Muscle layer of colon (tissue), 2 donors: ENCODE data around the gene CPNE8.

ENCODE experiments used
- H3K27ac ChIP-seq: one replicate; pipeline ENCODE4 v1.7.0; 2013; ENCODE audit warnings: low read depth, mild to moderate bottlenecking, low read length, moderate library complexity
- H3K27me3 ChIP-seq, 2 donors: one replicate each; pipeline ENCODE4 v1.7.0; 2013; ENCODE audit warnings: low read length in 2 of 2, mild to moderate bottlenecking in 2 of 2; ENCODE audit not compliant: insufficient read depth in 2 of 2, control insufficient read depth in 1 of 2
- H3K36me3 ChIP-seq: one replicate; pipeline ENCODE4 v1.7.0; 2013; ENCODE audit warnings: mild to moderate bottlenecking, low read length; ENCODE audit not compliant: insufficient read depth
- H3K4me1 ChIP-seq: one replicate; pipeline ENCODE4 v1.7.0; 2013; ENCODE audit warnings: mild to moderate bottlenecking, low read length; ENCODE audit not compliant: insufficient read depth
- H3K4me3 ChIP-seq, 2 donors: one replicate each; pipeline ENCODE4 v1.7.0; 2013; ENCODE audit warnings: low read length in 2 of 2, low read depth in 1 of 2, mild to moderate bottlenecking in 1 of 2, moderate library complexity in 1 of 2
- H3K9ac ChIP-seq: one replicate; pipeline ENCODE4 v1.7.0; 2013; ENCODE audit warnings: low read length
- H3K9me3 ChIP-seq: one replicate; pipeline ENCODE4 v1.7.0; 2013; ENCODE audit warnings: mild to moderate bottlenecking, low read length
- donor health status: abdominal sarcoma.
- donor health status: Adenocarcinoma of cecum.

Gene CPNE8

GRCh38 chr12:38817942-38818341 lies 87.4 kb downstream of the CPNE8 start:
- H3K4me3 ChIP-seq = no peak overlapping the region

GRCh38 chr12:38813923-38814322 lies 91.5 kb downstream of the CPNE8 start:
- H3K4me3 ChIP-seq = no peak overlapping the region
- no peaks in the 10 kb centered on the region for H3K36me3 ChIP-seq
- no peaks in the 10 kb centered on the region for H3K27me3 ChIP-seq
- no peak overlapping the region for H3K9ac ChIP-seq
- no peaks in the 10 kb centered on the region for H3K9me3 ChIP-seq
- no peak overlapping the region for H3K27ac ChIP-seq
- H3K4me1 ChIP-seq = no peaks in the 10 kb centered on the region

More at GRCh38 chr12:38817942-38818341, 87.4 kb downstream of the CPNE8 start:
- H3K9ac ChIP-seq = no peak overlapping the region
- no peaks in the 10 kb centered on the region for H3K36me3 ChIP-seq
- H3K4me1 ChIP-seq = no peaks in the 10 kb centered on the region
- H3K9me3 ChIP-seq = no peaks in the 10 kb centered on the region
- no peak overlapping the region for H3K27ac ChIP-seq
- no peaks in the 10 kb centered on the region for H3K27me3 ChIP-seq

DNA sequence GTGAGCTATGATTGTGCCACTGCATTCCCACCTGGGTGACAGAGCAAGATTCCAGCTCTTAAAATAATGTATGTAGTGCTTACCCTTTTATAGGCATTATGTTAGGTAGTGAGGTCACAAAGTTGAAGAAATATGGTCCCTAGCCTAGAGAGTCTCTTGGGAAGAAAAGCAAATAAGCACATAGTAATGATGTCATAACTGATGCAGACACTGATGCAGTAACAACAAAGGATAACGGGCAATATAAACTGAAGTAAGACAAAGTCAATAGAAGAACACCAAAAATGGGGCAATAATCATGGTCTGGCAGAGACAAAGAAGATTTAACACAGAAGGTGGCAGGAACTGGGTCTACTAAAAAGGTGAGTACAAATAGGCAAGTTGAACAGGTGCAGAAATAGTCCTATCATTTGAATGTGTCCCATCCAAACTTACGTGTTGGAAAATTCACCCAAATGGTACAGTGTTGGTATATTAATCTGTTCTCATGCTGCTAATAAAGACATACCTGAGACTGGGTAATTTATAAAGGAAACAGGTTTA lies 93.5 kb downstream of the CPNE8 start:
- H3K36me3 ChIP-seq = no peaks in the 10 kb centered on the region
- H3K27ac ChIP-seq = no peak overlapping the region
- H3K4me3 ChIP-seq = no peak overlapping the region
- H3K4me1 ChIP-seq = no peaks in the 10 kb centered on the region
- no peaks in the 10 kb centered on the region for H3K27me3 ChIP-seq
- H3K9me3 ChIP-seq = no peaks in the 10 kb centered on the region
- no peak overlapping the region for H3K9ac ChIP-seq

DNA sequence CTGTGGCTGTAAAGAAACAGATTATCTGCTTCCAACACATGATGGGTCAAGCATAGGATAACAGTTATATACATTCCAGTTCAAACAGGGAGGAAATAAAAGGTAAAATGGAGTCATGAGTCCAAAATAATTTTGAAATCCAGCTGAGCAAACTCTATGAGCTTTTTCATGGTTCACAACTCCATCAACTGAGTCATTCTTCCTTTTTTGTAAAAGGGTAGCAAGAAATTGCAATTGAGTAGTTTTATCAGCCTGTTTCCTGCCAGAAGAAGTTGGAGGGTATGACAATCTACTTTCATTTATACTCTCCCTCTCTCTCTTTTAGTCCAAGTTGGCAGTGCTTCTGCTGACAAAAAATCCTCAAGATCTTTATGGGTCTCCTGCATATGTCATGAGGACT lies 95.6 kb downstream of the CPNE8 start:
- H3K9ac ChIP-seq = no peak overlapping the region
- no peak overlapping the region for H3K27ac ChIP-seq
- no peaks in the 10 kb centered on the region for H3K27me3 ChIP-seq
- H3K4me1 ChIP-seq = no peaks in the 10 kb centered on the region
- no peak overlapping the region for H3K4me3 ChIP-seq
- no peaks in the 10 kb centered on the region for H3K9me3 ChIP-seq
- H3K36me3 ChIP-seq = no peaks in the 10 kb centered on the region

DNA sequence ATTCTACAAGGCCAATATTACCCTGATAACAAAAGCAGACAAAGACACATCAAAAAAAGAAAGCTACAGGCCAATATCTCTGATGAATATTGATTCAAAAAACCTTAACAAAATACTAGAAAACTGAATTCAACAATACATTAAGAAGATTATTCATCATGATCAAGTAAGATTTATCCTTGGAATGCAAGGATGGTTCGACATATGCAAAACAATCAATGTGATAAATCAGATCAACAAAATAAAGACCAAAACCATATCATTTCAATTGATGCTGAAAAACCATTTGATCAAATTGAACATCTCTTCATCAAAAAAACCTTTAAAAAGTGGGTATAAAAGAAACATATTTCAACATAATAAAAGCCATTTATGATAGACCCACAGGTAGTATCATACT lies 117.3 kb downstream of the CPNE8 start:
- H3K4me1 ChIP-seq = no peaks in the 10 kb centered on the region
- no peaks in the 10 kb centered on the region for H3K27me3 ChIP-seq
- H3K9ac ChIP-seq = no peak overlapping the region
- no peaks in the 10 kb centered on the region for H3K36me3 ChIP-seq
- H3K4me3 ChIP-seq = no peak overlapping the region
- H3K9me3 ChIP-seq = peaks cover 5% of the 10 kb centered on the region
- H3K27ac ChIP-seq = no peak overlapping the region

GRCh38 chr12:38785381-38785780 lies 120.0 kb downstream of the CPNE8 start:
- peaks cover 5% of the 10 kb centered on the region for H3K9me3 ChIP-seq
- H3K9ac ChIP-seq = no peak overlapping the region
- no peaks in the 10 kb centered on the region for H3K4me1 ChIP-seq
- no peak overlapping the region for H3K27ac ChIP-seq
- no peak overlapping the region for H3K4me3 ChIP-seq
- no peaks in the 10 kb centered on the region for H3K36me3 ChIP-seq
- H3K27me3 ChIP-seq = no peaks in the 10 kb centered on the region

DNA sequence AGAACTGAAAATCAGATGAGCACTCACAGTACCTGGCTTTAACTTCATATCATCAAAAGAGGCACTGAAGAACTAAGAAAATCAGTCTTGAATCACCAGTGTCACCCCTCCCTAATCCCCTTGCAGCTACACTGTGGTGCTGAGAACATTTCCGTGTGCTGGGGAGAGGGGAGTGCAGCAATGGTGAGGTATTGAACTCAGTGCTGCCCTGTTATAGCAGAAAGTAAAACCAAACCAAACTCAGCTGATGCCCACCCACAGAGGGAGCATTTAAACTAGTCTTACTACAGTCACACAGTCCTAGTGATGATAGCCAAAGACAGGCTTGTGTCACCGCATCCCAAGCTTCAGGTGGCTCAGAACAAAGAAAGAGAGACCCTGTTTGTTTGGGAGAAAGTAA lies 122.1 kb downstream of the CPNE8 start:
- no peak overlapping the region for H3K27ac ChIP-seq

DNA sequence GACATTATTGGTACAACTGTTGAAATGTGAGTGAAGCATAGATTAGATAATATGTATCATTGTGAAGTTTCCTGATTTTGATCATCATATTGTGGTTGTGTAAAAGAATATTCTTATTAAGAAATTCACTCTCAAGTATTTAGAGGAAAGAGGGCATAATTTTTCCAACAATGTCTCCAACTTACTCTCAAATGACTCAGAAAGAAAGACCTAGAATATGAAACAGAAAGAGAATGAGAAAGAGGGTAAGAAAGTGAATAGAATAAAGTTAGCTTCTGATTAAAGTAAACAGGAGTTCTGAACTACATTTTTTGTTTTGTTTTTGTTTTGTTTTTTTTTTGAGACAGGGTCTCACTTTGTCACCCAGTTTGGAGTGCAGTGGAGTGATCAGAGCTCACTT lies 123.0 kb downstream of the CPNE8 start:
- Histone ChIP-seq H3K36me3 (no peaks in the 10 kb centered on the region), H3K4me1 (no peaks in the 10 kb centered on the region), H3K4me3 (no peak overlapping the region), H3K9me3 (no peaks in the 10 kb centered on the region), H3K27me3 (no peaks in the 10 kb centered on the region), H3K9ac (no peak overlapping the region), H3K27ac (no peak overlapping the region)

More for the DNA sequence above, 122.1 kb downstream of the CPNE8 start:
- Histone ChIP-seq H3K9ac (no peak overlapping the region), H3K9me3 (no peaks in the 10 kb centered on the region), H3K4me1 (no peaks in the 10 kb centered on the region), H3K27me3 (no peaks in the 10 kb centered on the region), H3K4me3 (no peak overlapping the region), H3K36me3 (no peaks in the 10 kb centered on the region)

- Histone ChIP-seq H3K27ac (no peak overlapping the region), H3K4me1 (no peaks in the 10 kb centered on the region)
These were observed 128.7 kb downstream of the CPNE8 start for GRCh38 chr12:38776647-38777046.

DNA sequence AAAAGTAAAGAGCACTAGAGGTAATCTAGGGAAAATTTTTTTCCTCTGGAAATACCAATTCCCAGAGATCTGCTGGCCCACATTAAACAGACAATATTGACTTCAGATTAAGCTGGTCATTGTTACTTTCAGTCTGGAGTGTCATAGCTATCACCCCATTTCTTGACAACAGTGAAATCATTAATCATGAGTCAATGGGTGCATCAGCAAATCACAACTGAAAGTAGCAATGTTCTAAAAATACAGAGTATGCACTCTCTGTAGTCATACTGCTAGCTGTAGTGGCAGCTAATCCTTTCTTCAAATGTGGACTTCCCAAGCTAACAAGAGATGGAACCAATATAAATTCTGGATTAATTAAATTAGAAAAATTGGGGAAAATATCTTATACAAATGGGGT lies 129.9 kb downstream of the CPNE8 start:
- Histone ChIP-seq H3K36me3 (no peaks in the 10 kb centered on the region), H3K9me3 (no peaks in the 10 kb centered on the region), H3K27me3 (no peaks in the 10 kb centered on the region), H3K9ac (no peak overlapping the region), H3K27ac (no peak overlapping the region), H3K4me1 (no peaks in the 10 kb centered on the region), H3K4me3 (no peak overlapping the region)

More at GRCh38 chr12:38776647-38777046, 128.7 kb downstream of the CPNE8 start:
- H3K9me3 ChIP-seq = no peaks in the 10 kb centered on the region
- no peak overlapping the region for H3K9ac ChIP-seq
- H3K27me3 ChIP-seq = no peaks in the 10 kb centered on the region
- H3K36me3 ChIP-seq = no peaks in the 10 kb centered on the region
- no peak overlapping the region for H3K4me3 ChIP-seq

DNA sequence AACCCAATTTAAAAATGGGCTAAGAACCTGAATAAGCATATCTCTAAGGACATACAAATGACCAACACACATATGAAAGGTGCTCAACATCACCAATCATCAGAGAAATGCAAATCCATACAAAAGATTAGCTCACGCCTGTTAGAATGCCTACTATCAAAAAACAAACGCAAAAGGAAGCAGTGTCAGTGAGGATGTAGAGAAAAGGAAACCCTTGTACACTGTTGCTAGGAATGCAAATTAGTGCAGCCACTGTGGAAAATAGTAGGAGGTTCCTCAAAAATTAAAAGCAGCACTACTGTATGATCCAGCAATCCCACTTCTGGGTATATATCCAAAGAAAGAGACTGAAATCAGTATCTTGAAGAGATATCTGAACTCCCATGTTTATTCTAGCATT lies 133.0 kb downstream of the CPNE8 start:
- no peaks in the 10 kb centered on the region for H3K4me1 ChIP-seq
- H3K36me3 ChIP-seq = no peaks in the 10 kb centered on the region
- H3K9me3 ChIP-seq = no peaks in the 10 kb centered on the region
- no peak overlapping the region for H3K4me3 ChIP-seq
- no peak overlapping the region for H3K9ac ChIP-seq
- H3K27me3 ChIP-seq = no peaks in the 10 kb centered on the region
- no peak overlapping the region for H3K27ac ChIP-seq

GRCh38 chr12:38771871-38772270 lies 133.5 kb downstream of the CPNE8 start:
- H3K4me3 ChIP-seq = no peak overlapping the region
- no peaks in the 10 kb centered on the region for H3K36me3 ChIP-seq
- H3K4me1 ChIP-seq = no peaks in the 10 kb centered on the region
- no peak overlapping the region for H3K9ac ChIP-seq
- no peak overlapping the region for H3K27ac ChIP-seq
- H3K9me3 ChIP-seq = no peaks in the 10 kb centered on the region
- no peaks in the 10 kb centered on the region for H3K27me3 ChIP-seq
